Osteoblast (primary cell): Measurements from ENCODE around the gene HIP1R. TPM values are rescaled to one million over a fixed set of nuclear protein-coding genes. Genes with fewer than 3 reads are reported as not detected.

ENCODE experiments used
- DNase-seq: peaks from one replicate; pipeline ENCODE4 v3.0.0; 2011; ENCODE audit warnings: low spot score, mixed read lengths; ENCODE audit not compliant: insufficient read length; ENCODE audit errors: missing footprints
- H2AFZ ChIP-seq: 2 replicates; pipeline ENCODE4 v1.6.0; 2011; ENCODE audit warnings: mild to moderate bottlenecking, low read length
- H3K27ac ChIP-seq: 2 replicates; pipeline ENCODE4 v1.5.1; 2011; ENCODE audit warnings: mild to moderate bottlenecking, low read depth, low read length, moderate library complexity
- H3K27me3 ChIP-seq: 2 replicates; pipeline ENCODE4 v1.6.0; 2012; ENCODE audit warnings: mild to moderate bottlenecking, control low read depth, inconsistent platforms, low read length, moderate library complexity; ENCODE audit not compliant: insufficient read depth
- H3K36me3 ChIP-seq: 2 replicates; pipeline ENCODE4 v1.5.1; 2011; ENCODE audit warnings: mild to moderate bottlenecking, low read length, control low read depth, moderate library complexity; ENCODE audit not compliant: insufficient read depth
- H3K4me1 ChIP-seq: 2 replicates; pipeline ENCODE4 v1.5.1; 2011; ENCODE audit warnings: mild to moderate bottlenecking, low read length, control low read depth, moderate library complexity; ENCODE audit not compliant: insufficient read depth
- H3K4me2 ChIP-seq: 2 replicates; pipeline ENCODE4 v1.6.0; 2011; ENCODE audit warnings: mild to moderate bottlenecking, low read length; ENCODE audit not compliant: insufficient read depth
- H3K4me3 ChIP-seq: fragments of 200-600 bp; sonication (generic); 3 replicates; pipeline ENCODE4 v1.5.1; 2012; ENCODE audit warnings: mild to moderate bottlenecking, low read length, inconsistent platforms; ENCODE audit not compliant: insufficient read depth
- H3K79me2 ChIP-seq: 2 replicates; pipeline ENCODE4 v1.6.0; 2012; ENCODE audit warnings: mild to moderate bottlenecking, low read length, control low read depth, inconsistent platforms; ENCODE audit not compliant: insufficient read depth
- H3K9me3 ChIP-seq: 2 replicates; pipeline ENCODE4 v1.5.1; 2011; ENCODE audit warnings: low read depth, low read length, control low read depth
- H4K20me1 ChIP-seq: 2 replicates; pipeline ENCODE4 v1.6.0; 2012; ENCODE audit warnings: mild to moderate bottlenecking, low read length, control low read depth; ENCODE audit not compliant: insufficient read depth
- CTCF ChIP-seq: IDR thresholded peaks from 2 replicates; pipeline ENCODE4 v1.5.1; 2011; ENCODE audit warnings: mild to moderate bottlenecking, low read depth, low read length, moderate library complexity; ENCODE audit errors: extremely low read depth
- total RNA-seq: library from RNA; depleted of rRNA; stranded (reverse); fragments of >200 nt; gene quantifications from 2 replicates; pipeline ENCODE4 v1.2.3, GENCODE V29; 2012

Gene HIP1R
- total RNA-seq, 1 donor = 21.0 TPM

DNA sequence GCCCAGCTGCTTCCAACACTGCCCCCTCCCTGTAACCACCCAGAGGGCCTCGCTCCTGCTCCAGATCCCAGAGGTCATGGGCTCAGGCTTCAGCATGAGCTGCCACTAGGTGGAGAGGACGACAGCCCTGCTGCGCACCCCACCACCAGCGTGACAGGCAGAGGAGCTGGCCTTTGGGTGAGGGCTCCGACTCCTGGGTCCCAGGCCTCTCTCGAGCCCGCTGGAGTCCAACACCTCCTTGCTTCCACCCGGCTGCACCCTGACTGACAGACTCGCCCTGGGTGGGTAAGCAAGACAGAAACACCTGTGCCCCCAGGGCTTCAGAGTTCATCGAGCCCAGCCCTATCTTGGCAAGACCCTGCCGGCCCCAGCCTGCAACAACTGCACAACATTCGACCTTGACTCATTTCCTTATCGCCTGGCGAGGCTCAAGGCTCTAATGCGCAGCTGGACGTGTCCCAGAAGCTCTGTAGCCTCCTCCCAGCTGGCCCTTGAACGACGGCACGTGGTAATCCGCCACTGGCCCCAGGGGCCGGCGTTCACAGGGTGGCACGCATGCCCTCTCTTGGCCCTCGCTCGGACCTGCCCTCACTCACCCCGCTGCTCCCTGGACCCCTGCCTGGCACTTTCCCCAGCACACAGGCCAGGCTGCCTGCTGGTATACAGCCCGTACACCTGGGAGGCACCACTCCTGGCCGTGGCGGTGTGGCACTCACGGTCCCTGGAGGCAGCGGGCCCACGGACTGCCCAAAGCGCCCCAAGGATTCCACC is 32.6 kb downstream of the HIP1R start:
- Histone ChIP-seq H3K4me2 (no peak overlapping the region), H3K27ac (no peak overlapping the region), H3K36me3 (peaks cover 48% of the 10 kb centered on the region), H3K4me3 (no peak overlapping the region), H4K20me1 (peaks cover 17% of the 10 kb centered on the region), H3K79me2 (peaks cover 44% of the 10 kb centered on the region), H3K4me1 (peaks cover 12% of the 10 kb centered on the region), H2AFZ (no peak overlapping the region), H3K9me3 (no peaks in the 10 kb centered on the region), H3K27me3 (no peaks in the 10 kb centered on the region)
- peak; percentile 9 for TF ChIP-seq CTCF
- DNase-seq = peak; percentile 66

GRCh38 chr12:122868471-122869177 is 33.4 kb downstream of the HIP1R start:
- H4K20me1 ChIP-seq = peaks cover 20% of the 10 kb centered on the region
- H3K4me3 ChIP-seq = no peak overlapping the region
- peaks cover 12% of the 10 kb centered on the region for H3K4me1 ChIP-seq
- H2AFZ ChIP-seq = no peak overlapping the region
- H3K79me2 ChIP-seq = peaks cover 52% of the 10 kb centered on the region
- no peaks in the 10 kb centered on the region for H3K9me3 ChIP-seq
- no peak overlapping the region for H3K27ac ChIP-seq
- no peaks in the 10 kb centered on the region for H3K27me3 ChIP-seq
- H3K4me2 ChIP-seq = no peak overlapping the region
- H3K36me3 ChIP-seq = peaks cover 48% of the 10 kb centered on the region
- no peak for TF ChIP-seq CTCF
- no peak for DNase-seq

GRCh38 chr12:122869207-122869973 is 34.1 kb downstream of the HIP1R start:
- no peak for DNase-seq
- Histone ChIP-seq H3K4me1 (peaks cover 12% of the 10 kb centered on the region), H4K20me1 (peaks cover 20% of the 10 kb centered on the region), H3K4me3 (no peak overlapping the region), H3K27ac (no peak overlapping the region), H3K36me3 (peaks cover 48% of the 10 kb centered on the region), H2AFZ (no peak overlapping the region), H3K9me3 (no peaks in the 10 kb centered on the region), H3K4me2 (no peak overlapping the region), H3K27me3 (no peaks in the 10 kb centered on the region), H3K79me2 (peaks cover 59% of the 10 kb centered on the region)
- no peak for TF ChIP-seq CTCF
